A673 (cell line): ENCODE measurements around the gene JAG1.

Experiments
- EZH2 ChIP-seq: fragments of 200-600 bp; sonication (generic); IDR thresholded peaks from 2 replicates; pipeline ENCODE4 v1.6.1; 2017; ENCODE audit warnings: borderline replicate concordance, low read depth, mild to moderate bottlenecking, mixed read lengths, antibody characterized with exemption, low read length; ENCODE audit not compliant: poor library complexity, severe bottlenecking
- TF ChIP-seq, protein P1 (sequence below): fragments of 300-800, 200-600 bp; sonication (generic); conservative IDR thresholded peaks from 2 replicates; pipeline ENCODE4 v1.5.1; 2017; ENCODE audit warnings: low read depth, mild to moderate bottlenecking, antibody characterized with exemption, low read length, moderate library complexity, mixed read lengths

DNA sequence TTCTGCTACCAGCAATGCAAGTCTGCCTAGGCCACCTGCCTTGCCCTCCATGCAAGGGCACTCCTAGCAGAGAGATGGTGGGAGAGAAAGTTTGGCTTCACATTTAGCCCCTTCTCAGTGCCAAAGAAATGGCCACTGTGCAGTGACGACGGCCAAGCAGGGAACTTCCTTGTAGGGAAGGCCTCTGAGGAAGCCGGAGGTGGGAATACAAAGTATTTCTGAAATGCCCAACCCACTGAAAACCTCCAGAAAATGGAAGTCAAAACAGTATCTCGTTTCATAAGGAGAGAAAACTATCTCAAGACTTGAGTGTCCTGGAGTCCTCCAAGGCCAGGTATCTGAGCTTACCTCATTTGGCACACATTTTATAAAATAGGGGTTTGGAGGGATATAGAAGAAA lies 42.7 kb downstream of the JAG1 start:
- TF ChIP-seq, protein P1, sequence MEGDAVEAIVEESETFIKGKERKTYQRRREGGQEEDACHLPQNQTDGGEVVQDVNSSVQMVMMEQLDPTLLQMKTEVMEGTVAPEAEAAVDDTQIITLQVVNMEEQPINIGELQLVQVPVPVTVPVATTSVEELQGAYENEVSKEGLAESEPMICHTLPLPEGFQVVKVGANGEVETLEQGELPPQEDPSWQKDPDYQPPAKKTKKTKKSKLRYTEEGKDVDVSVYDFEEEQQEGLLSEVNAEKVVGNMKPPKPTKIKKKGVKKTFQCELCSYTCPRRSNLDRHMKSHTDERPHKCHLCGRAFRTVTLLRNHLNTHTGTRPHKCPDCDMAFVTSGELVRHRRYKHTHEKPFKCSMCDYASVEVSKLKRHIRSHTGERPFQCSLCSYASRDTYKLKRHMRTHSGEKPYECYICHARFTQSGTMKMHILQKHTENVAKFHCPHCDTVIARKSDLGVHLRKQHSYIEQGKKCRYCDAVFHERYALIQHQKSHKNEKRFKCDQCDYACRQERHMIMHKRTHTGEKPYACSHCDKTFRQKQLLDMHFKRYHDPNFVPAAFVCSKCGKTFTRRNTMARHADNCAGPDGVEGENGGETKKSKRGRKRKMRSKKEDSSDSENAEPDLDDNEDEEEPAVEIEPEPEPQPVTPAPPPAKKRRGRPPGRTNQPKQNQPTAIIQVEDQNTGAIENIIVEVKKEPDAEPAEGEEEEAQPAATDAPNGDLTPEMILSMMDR, result no peak
- no peak for TF ChIP-seq EZH2
